Esophagus squamous epithelium (tissue), 5 donors: ENCODE results near the gene LIN9. TPM values are rescaled to one million over a fixed set of nuclear protein-coding genes. Genes with fewer than 3 reads are reported as not detected.

ENCODE experiments used
- DNase-seq: peaks from one replicate; lab custom pipeline; 2025; lab: John Stamatoyannopoulos, UW
- H3K27ac ChIP-seq, 4 donors: fragments of 200-600 bp; sonication (generic); one replicate each; pipeline ENCODE4 v1.5.1; 2016 to 2019; ENCODE audit warnings: mild to moderate bottlenecking in 1 of 4
- H3K27me3 ChIP-seq, 4 donors: fragments of 200-600 bp; sonication (generic); 1 replicate in 3 of 4; 2 replicates in 1 of 4; pipeline versions ENCODE4 v1.5.1 to v1.6.0; 2017 to 2021; ENCODE audit warnings: antibody characterized with exemption in 1 of 4
- H3K36me3 ChIP-seq, 3 donors: fragments of 200-600 bp; sonication (generic); one replicate each; pipeline ENCODE4 v1.5.1; 2016 to 2019
- H3K4me1 ChIP-seq, 3 donors: fragments of 200-600 bp; sonication (generic); one replicate each; pipeline ENCODE4 v1.5.1; 2017 to 2019
- H3K4me3 ChIP-seq, 4 donors: fragments of 200-600 bp; sonication (generic); 1 replicate in 3 of 4; 2 replicates in 1 of 4; pipeline ENCODE4 v1.5.1; 2016 to 2019; ENCODE audit warnings: mild to moderate bottlenecking in 2 of 4, moderate library complexity in 1 of 4
- H3K9me3 ChIP-seq, 3 donors: fragments of 200-600 bp; sonication (generic); one replicate each; pipeline ENCODE4 v1.5.1; 2016 to 2019
- CTCF ChIP-seq, 6 experiments: fragments of 450-650 bp in 4 of 6; fragments of 200-600 bp in 2 of 6; sonication (generic) in 2 of 6; IDR thresholded peaks; one replicate each; pipeline ENCODE4 v1.5.1; 2016 to 2019; ENCODE audit warnings: antibody characterized with exemption in 6 of 6, mild to moderate bottlenecking in 4 of 6, moderate library complexity in 4 of 6
- POLR2A ChIP-seq, 4 donors: fragments of 450-650 bp; IDR thresholded peaks; one replicate each; pipeline ENCODE4 v1.6.1; 2017; ENCODE audit warnings: antibody characterized with exemption in 4 of 4, mild to moderate bottlenecking in 4 of 4, moderate library complexity in 3 of 4
- WGBS, 2 donors: methylation state at CpG; one replicate each; pipeline ENCODE4 v1.1.5; 2018; 5-methylcytosine and 5-hydroxymethylcytosine counted together
- intact Hi-C: fragments of 100-400 bp; cut with DNase I; formaldehyde crosslinking; loops from one replicate; pipeline ENCODE4 v1.15.0; 2022
- total RNA-seq, 4 donors: library from RNA; depleted of rRNA; stranded (reverse); fragments of >200 nt; gene quantifications; one replicate each; pipeline ENCODE4 v1.1.0, GENCODE V29; 2016
- donor health status: DM: yes; HTN: yes; CAD: no.

Gene LIN9
- total RNA-seq, 4 donors from 2014 or later = 2.2 to 7.2 (median 4.6) TPM

GRCh38 chr1:226322986-226323385 lies 14.0 kb upstream of the LIN9 start:
- no peak for DNase-seq
- no peaks in the 10 kb centered on the region for H3K9me3 ChIP-seq
- WGBS, 2 donors = 91 to 100% methylated on average over 1 to 3 of the region's 3 CpGs

DNA sequence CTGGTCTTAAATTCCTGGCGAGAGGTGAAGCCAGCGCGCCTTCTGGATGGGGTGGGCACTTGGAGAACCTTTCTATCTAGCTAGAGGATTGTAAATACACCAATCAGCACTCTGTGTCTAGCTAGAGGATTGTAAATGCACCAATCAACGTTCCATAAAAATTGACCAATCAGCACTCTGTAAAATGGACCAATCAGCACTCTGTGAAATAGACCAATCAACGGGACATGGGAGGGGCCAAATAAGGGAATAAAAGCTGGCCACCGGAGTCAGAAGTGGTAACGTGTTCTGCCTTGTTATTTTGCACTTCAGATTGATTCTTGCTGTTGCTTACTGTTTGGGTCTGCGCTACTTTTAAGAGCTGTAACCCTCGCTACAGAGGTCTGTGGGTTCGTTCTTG lies 12.0 kb upstream of the LIN9 start:
- Histone ChIP-seq H3K36me3 (no peaks in the 10 kb centered on the region), H3K9me3 (no peaks in the 10 kb centered on the region), H3K4me1 (no peaks in the 10 kb centered on the region), H3K27ac (no peak overlapping the region), H3K27me3 (peaks cover 0 to 23% (median 0%) of the 10 kb centered on the region in 4 donors), H3K4me3 (no peak overlapping the region)
- WGBS, 2 donors = 87 to 88% methylated on average over 9 to 10 of the region's 10 CpGs
- no peak for DNase-seq
- no peak for TF ChIP-seq POLR2A (IDR thresholded peaks at IDR 0.05)
- TF ChIP-seq CTCF (IDR thresholded peaks at IDR 0.05) = no peak
- intact Hi-C loops = no loop called here

More at GRCh38 chr1:226322986-226323385, 14.0 kb upstream of the LIN9 start:
- Histone ChIP-seq H3K36me3 (no peaks in the 10 kb centered on the region), H3K27ac (no peak overlapping the region), H3K27me3 (peaks cover 0 to 23% (median 0%) of the 10 kb centered on the region in 4 donors), H3K4me3 (no peak overlapping the region), H3K4me1 (no peaks in the 10 kb centered on the region)
- intact Hi-C loops = no loop called here
- no peak for TF ChIP-seq CTCF (IDR thresholded peaks at IDR 0.05)

GRCh38 chr1:226318471-226318870 lies 9.5 kb upstream of the LIN9 start:
- H3K4me3 ChIP-seq = no peak overlapping the region
- WGBS, 2 donors = 87 to 96% methylated on average over 5 of the region's 5 CpGs
- peaks cover 0 to 23% (median 0%) of the 10 kb centered on the region in 4 donors for H3K27me3 ChIP-seq
- intact Hi-C loops = no loop called here
- TF ChIP-seq POLR2A (IDR thresholded peaks at IDR 0.05) = no peak
- TF ChIP-seq CTCF (IDR thresholded peaks at IDR 0.05) = no peak
- no peaks in the 10 kb centered on the region for H3K4me1 ChIP-seq
- DNase-seq = no peak
- no peaks in the 10 kb centered on the region for H3K36me3 ChIP-seq
- H3K27ac ChIP-seq = no peak overlapping the region
- H3K9me3 ChIP-seq = no peaks in the 10 kb centered on the region

- peaks cover 0 to 9% (median 0%) of the 10 kb centered on the region in 4 donors for H3K27me3 ChIP-seq
- no peak overlapping the region for H3K4me3 ChIP-seq
- no peaks in the 10 kb centered on the region for H3K36me3 ChIP-seq
- H3K9me3 ChIP-seq = no peaks in the 10 kb centered on the region
- H3K27ac ChIP-seq = no peak overlapping the region
- no peak for DNase-seq
- intact Hi-C loops = no loop called here
- TF ChIP-seq CTCF (IDR thresholded peaks at IDR 0.05) (no peak), POLR2A (IDR thresholded peaks at IDR 0.05) (no peak)
- H3K4me1 ChIP-seq = peaks cover 5 to 20% (median 10%) of the 10 kb centered on the region in 3 donors
Observed at GRCh38 chr1:226314055-226314454, 5.1 kb upstream of the LIN9 start.

DNA sequence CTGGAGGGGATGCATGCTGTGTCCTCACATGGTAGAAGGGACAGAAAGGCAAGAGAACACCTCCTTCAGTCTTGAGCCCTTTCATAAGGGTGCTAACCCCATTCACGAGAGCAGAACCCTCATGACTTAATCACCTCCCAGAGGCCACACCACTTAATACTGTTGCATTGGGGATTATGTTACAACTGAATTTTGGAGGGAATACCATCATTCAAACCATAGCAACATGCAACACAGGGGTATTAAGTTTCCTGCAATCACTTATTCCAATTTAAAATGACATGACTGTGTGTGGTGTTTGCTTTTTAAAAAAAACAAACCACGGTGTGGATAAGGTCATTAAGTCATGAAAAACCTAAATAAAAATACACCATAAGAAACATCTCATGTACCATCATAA lies 3.1 kb upstream of the LIN9 start:
- Histone ChIP-seq H3K4me1 (peaks cover 14 to 32% (median 17%) of the 10 kb centered on the region in 3 donors), H3K27me3 (no peaks in the 10 kb centered on the region), H3K4me3 (no peak overlapping the region), H3K9me3 (no peaks in the 10 kb centered on the region), H3K36me3 (no peaks in the 10 kb centered on the region), H3K27ac (no peak overlapping the region)
- TF ChIP-seq POLR2A (IDR thresholded peaks at IDR 0.05) (no peak), CTCF (IDR thresholded peaks at IDR 0.05) (no peak)
- WGBS, 2 donors = 98 to 100% methylated on average over 2 of the region's 2 CpGs
- DNase-seq = no peak
- intact Hi-C loops = no loop called here
